ENCODE data around the gene DMRTB1.

Gene DMRTB1

GRCh38 chr1:53465023-53465957 is 6.1 kb downstream of the DMRTB1 start:
- DNase-seq, result no peak

- DNase-seq, result no peak
Measured at GRCh38 chr1:53467391-53467790, 8.2 kb downstream of the DMRTB1 start.

GRCh38 chr1:53468374-53468773 is 9.2 kb downstream of the DMRTB1 start:
- DNase-seq, result no peak

- no peak for DNase-seq
Measured at GRCh38 chr1:53469373-53469772, 10.2 kb downstream of the DMRTB1 start.

- no peak for DNase-seq
Measured at GRCh38 chr1:53470155-53470554, 11.0 kb downstream of the DMRTB1 start.

- DNase-seq, result no peak
Measured at GRCh38 chr1:53470584-53470983, 11.4 kb downstream of the DMRTB1 start.

GRCh38 chr1:53471000-53471399 is 11.8 kb downstream of the DMRTB1 start:
- no peak for DNase-seq

GRCh38 chr1:53473463-53473862 is 14.3 kb downstream of the DMRTB1 start:
- no peak for DNase-seq

GRCh38 chr1:53475664-53476063 is 16.5 kb downstream of the DMRTB1 start:
- no peak for DNase-seq

GRCh38 chr1:53476579-53476978 is 17.4 kb downstream of the DMRTB1 start:
- no peak for DNase-seq

- no peak for DNase-seq
Measured at GRCh38 chr1:53477651-53478501, 18.7 kb downstream of the DMRTB1 start.

GRCh38 chr1:53478502-53478818 is 19.3 kb downstream of the DMRTB1 start:
- no peak for DNase-seq

GRCh38 chr1:53480678-53481077 is 21.5 kb downstream of the DMRTB1 start:
- no peak for DNase-seq

- DNase-seq, result no peak
Measured at GRCh38 chr1:53481456-53481855, 22.3 kb downstream of the DMRTB1 start.

- DNase-seq, result no peak
Measured at GRCh38 chr1:53482441-53483153, 23.4 kb downstream of the DMRTB1 start.

GRCh38 chr1:53483170-53483569 is 24.0 kb downstream of the DMRTB1 start:
- DNase-seq, result no peak

GRCh38 chr1:53483656-53484055 is 24.5 kb downstream of the DMRTB1 start:
- no peak for DNase-seq

- no peak for DNase-seq
Measured at GRCh38 chr1:53484705-53485477, 25.7 kb downstream of the DMRTB1 start.

- peak; percentile 69 for DNase-seq
Measured at GRCh38 chr1:53485478-53486394, 26.5 kb downstream of the DMRTB1 start.

- DNase-seq, result no peak
Measured at GRCh38 chr1:53486395-53487026, 27.3 kb downstream of the DMRTB1 start.

- no peak for DNase-seq
Measured at GRCh38 chr1:53490351-53490750, 31.2 kb downstream of the DMRTB1 start.

Data from stimulated activated CD4-positive, alpha-beta T cell treated with anti-CD3 and anti-CD28 coated beads, Interleukin-1b, Interleukin-23, amount 100 ng/mL, for 48 hours (primary cell).